ENCODE results near the gene RMP24.

The RMP24 gene

GRCh38 chr18:35972197-35973000 lies at the start of gene RMP24 (continued):
- no peak for TF ChIP-seq STAT6 (CRISPR knock-in tag; IDR thresholded peaks at IDR 0.05; ENCODE audit: borderline replicate concordance)
- peak; percentile 98 for TF ChIP-seq ZBTB8A (CRISPR knock-in tag; IDR thresholded peaks at IDR 0.05; ENCODE audit: borderline replicate concordance, low read depth)
- peak; percentile 31; the same call in 1 of the 2 replicates for TF ChIP-seq RCOR2 (CRISPR knock-in tag; IDR thresholded peaks at IDR 0.05)
- no peak for TF ChIP-seq ZNF280D (CRISPR knock-in tag; IDR thresholded peaks at IDR 0.05)
- TF ChIP-seq RFXAP (CRISPR knock-in tag; IDR thresholded peaks at IDR 0.05; ENCODE audit: borderline replicate concordance) = peak; percentile 86; the same call in 1 of the 2 replicates
- TF ChIP-seq PCBP1 (IDR thresholded peaks at IDR 0.05; ENCODE audit: borderline replicate concordance, low read depth, low read length) = peak; percentile 73; the same call in 1 of the 2 replicates
- peak; percentile 93 for TF ChIP-seq ARNT2 (CRISPR knock-in tag; IDR thresholded peaks at IDR 0.05; ENCODE audit: low read depth)
- no peak for TF ChIP-seq FOXP1 (IDR thresholded peaks at IDR 0.05)
- TF ChIP-seq FOXP1 (CRISPR knock-in tag; IDR thresholded peaks at IDR 0.05) = no peak
- no peak for TF ChIP-seq TRIM22 (IDR thresholded peaks at IDR 0.05)
- no peak for TF ChIP-seq ZNF878 (CRISPR knock-in tag; IDR thresholded peaks at IDR 0.05)
- TF ChIP-seq ZNF549 (CRISPR knock-in tag; IDR thresholded peaks at IDR 0.05) = no peak
- TF ChIP-seq ETS1 (CRISPR knock-in tag; IDR thresholded peaks at IDR 0.05) = peak; percentile 88; the same call in 1 of the 2 replicates
